A549 (cell line): ENCODE measurements around the gene INO80D. TPM values are rescaled to one million over a fixed set of nuclear protein-coding genes. Genes with fewer than 3 reads are reported as not detected.

Experiments
- ATAC-seq, 2 experiments: fragments of 200-7000 bp in 1 of 2; fragments of >200 bp in 1 of 2; cut with Nextera tagmentation in 1 of 2; cut with Tn5 transposase in 1 of 2; 3 replicates each; pipeline versions ENCODE4 v1.8.0 to v1.9.1; 2018 to 2020; ENCODE audit warnings: mild to moderate bottlenecking in 1 of 2, moderate library complexity in 1 of 2
- CTCF ChIA-PET: fragments of 300-600 bp; sonication (Branson Sonifier 250); formaldehyde crosslinking; extraction: SDS; loops from one replicate; lab custom pipeline; 2021; ENCODE audit warnings: antibody characterized with exemption, inconsistent platforms; lab: Yijun Ruan, JAX
- POLR2A ChIA-PET: fragments of 350-600 bp; formaldehyde crosslinking; extraction: SDS; loops from one replicate; lab custom pipeline; 2021; ENCODE audit warnings: antibody characterized with exemption, inconsistent platforms; lab: Yijun Ruan, JAX
- DNase-seq, 2 experiments: peaks; one replicate each; pipeline versions ENCODE4 v3.0.0 to v3.0.0-alpha.2; 2011 to 2016; ENCODE audit warnings: low read depth in 1 of 2, low spot score in 1 of 2
- FAIRE-seq: peaks from 2 replicates; lab custom pipeline; 2011; peaks lifted over from hg19 to GRCh38; lab: Jason Lieb, UNC
- H3K27ac ChIP-seq, 2 experiments: fragments of >200 bp; sonication (Bioruptor Twin); formaldehyde crosslinking; 3 replicates each; pipeline ENCODE4 v1.5.1; 2016 to 2017
- H3K4me1 ChIP-seq: fragments of >200 bp; sonication (Bioruptor Twin); formaldehyde crosslinking; 3 replicates; pipeline ENCODE4 v1.6.1; 2016
- H3K4me2 ChIP-seq: fragments of >200 bp; sonication (Bioruptor Twin); formaldehyde crosslinking; 3 replicates; pipeline ENCODE4 v1.6.1; 2016
- H3K4me3 ChIP-seq: fragments of >200 bp; sonication (Bioruptor Twin); formaldehyde crosslinking; 3 replicates; pipeline ENCODE4 v1.5.1; 2016
- H3K9me3 ChIP-seq: fragments of >200 bp; sonication (Bioruptor Twin); formaldehyde crosslinking; 3 replicates; pipeline ENCODE4 v1.6.1; 2016
- BHLHE40 ChIP-seq: IDR thresholded peaks from 2 replicates; pipeline ENCODE4 v1.6.1; 2012; ENCODE audit warnings: low read depth, low read length, inconsistent platforms
- CHD2 ChIP-seq: fragments of 150-350 bp; IDR thresholded peaks from 2 replicates; pipeline ENCODE4 v1.6.1; 2014; ENCODE audit warnings: low read length; ENCODE audit not compliant: partially characterized antibody
- CHD4 ChIP-seq: fragments of 200-600 bp; sonication (generic); IDR thresholded peaks from 2 replicates; pipeline ENCODE4 v1.6.1; 2016; ENCODE audit warnings: antibody characterized with exemption, mild to moderate bottlenecking, borderline replicate concordance
- E2F6 ChIP-seq: IDR thresholded peaks from 2 replicates; pipeline ENCODE4 v1.6.1; 2012; ENCODE audit warnings: low read depth, borderline replicate concordance
- FOSL2 ChIP-seq, 2 experiments: fragments of 450-650 bp in 1 of 2; fragments of >200 bp in 1 of 2; sonication (Bioruptor Twin) in 1 of 2; formaldehyde crosslinking; IDR thresholded peaks; 2 replicates each; pipeline versions ENCODE4 v1.5.0 to v1.6.1; 2016 to 2020; ENCODE audit warnings: mild to moderate bottlenecking in 1 of 2, moderate library complexity in 1 of 2
- GATA3 ChIP-seq: IDR thresholded peaks from 2 replicates; pipeline ENCODE4 v1.6.1; 2012; ENCODE audit warnings: borderline replicate concordance
- HEYL ChIP-seq: fragments of 250-450 bp; sonication (Bioruptor Pico); IDR thresholded peaks from 2 replicates; pipeline ENCODE4 v1.8.0; 2021; ENCODE audit warnings: mild to moderate bottlenecking, moderate library complexity
- KDM1A ChIP-seq: fragments of 200-600 bp; sonication (generic); IDR thresholded peaks from 2 replicates; pipeline ENCODE4 v1.6.1; 2016; ENCODE audit warnings: low read depth, mild to moderate bottlenecking
- KDM5A ChIP-seq: fragments of 200-600 bp; sonication (generic); IDR thresholded peaks from 2 replicates; pipeline ENCODE4 v1.6.1; 2016; ENCODE audit warnings: antibody characterized with exemption, mild to moderate bottlenecking
- NFE2L2 ChIP-seq: fragments of 150-350 bp; conservative IDR thresholded peaks from 2 replicates; pipeline ENCODE4 v1.6.1; 2014; ENCODE audit warnings: low read length
- NPAS2 ChIP-seq: fragments of 250-450 bp; sonication (Bioruptor Pico); IDR thresholded peaks from 2 replicates; pipeline ENCODE4 v1.8.0; 2022; ENCODE audit warnings: mild to moderate bottlenecking, moderate library complexity, borderline replicate concordance
- PHF8 ChIP-seq: fragments of 200-600 bp; sonication (generic); IDR thresholded peaks from 2 replicates; pipeline ENCODE4 v1.6.1; 2016; ENCODE audit warnings: low read depth, mild to moderate bottlenecking, antibody characterized with exemption, moderate library complexity, borderline replicate concordance
- POLR2A ChIP-seq: IDR thresholded peaks from 2 replicates; pipeline ENCODE4 v1.6.1; 2012; ENCODE audit warnings: mild to moderate bottlenecking, low read length
- RAD21 ChIP-seq, 2 experiments: fragments of >200 bp in 1 of 2; sonication (Bioruptor Twin) in 1 of 2; formaldehyde crosslinking in 1 of 2; IDR thresholded peaks in 1 of 2; conservative IDR thresholded peaks in 1 of 2; 2 replicates in 1 of 2; 3 replicates in 1 of 2; pipeline ENCODE4 v1.6.1; 2012 to 2018; ENCODE audit warnings: inconsistent platforms in 1 of 2
- RCOR1 ChIP-seq: fragments of 150-350 bp; IDR thresholded peaks from 2 replicates; pipeline ENCODE4 v1.6.1; 2014; ENCODE audit warnings: antibody characterized with exemption, low read length, low read depth
- RNF2 ChIP-seq: fragments of 200-600 bp; sonication (generic); IDR thresholded peaks from 2 replicates; pipeline ENCODE4 v1.6.1; 2016; ENCODE audit warnings: low read depth, mild to moderate bottlenecking, antibody characterized with exemption, moderate library complexity, borderline replicate concordance
- SMC3 ChIP-seq: fragments of >200 bp; sonication (Bioruptor Twin); formaldehyde crosslinking; IDR thresholded peaks from 3 replicates; pipeline ENCODE4 v1.6.1; 2018; ENCODE audit warnings: inconsistent platforms
- SREBF2 ChIP-seq: fragments of 450-650 bp; IDR thresholded peaks from 2 replicates; pipeline ENCODE4 v1.6.1; 2014; ENCODE audit warnings: mild to moderate bottlenecking, moderate library complexity
- TFCP2L1 ChIP-seq: fragments of 250-450 bp; sonication (Bioruptor Pico); IDR thresholded peaks from 2 replicates; pipeline ENCODE4 v1.5.0; 2021; ENCODE audit warnings: mild to moderate bottlenecking
- ZC3H11A ChIP-seq: fragments of 450-650 bp; IDR thresholded peaks from 2 replicates; pipeline ENCODE4 v1.6.1; 2014; ENCODE audit warnings: antibody characterized with exemption, mild to moderate bottlenecking
- ZFP36 ChIP-seq: fragments of 450-650 bp; IDR thresholded peaks from 2 replicates; pipeline ENCODE4 v1.6.1; 2014; ENCODE audit warnings: borderline replicate concordance; ENCODE audit not compliant: partially characterized antibody
- ZNF302 ChIP-seq: fragments of 250-450 bp; sonication (Bioruptor Pico); IDR thresholded peaks from 2 replicates; pipeline ENCODE4 v1.9.0; 2021; ENCODE audit warnings: inconsistent platforms, mild to moderate bottlenecking, moderate library complexity
- ZSCAN20 ChIP-seq: fragments of 250-450 bp; sonication (Bioruptor Pico); IDR thresholded peaks from 2 replicates; pipeline ENCODE4 v1.8.0; 2022; ENCODE audit warnings: mild to moderate bottlenecking, moderate library complexity
- WGBS: methylation state at CpG from one replicate; pipeline ENCODE4 v1.1.6; 2017; ENCODE audit errors: missing lambda C conversion rate; 5-methylcytosine and 5-hydroxymethylcytosine counted together
- polyA plus RNA-seq, 4 experiments: library from polyadenylated mRNA; depleted of rRNA in 3 of 4; stranded (reverse); fragments of >200 nt; fragmentation: RNase III in 1 of 4; extraction: RNeasy Plus Mini Kit Qiagen cat#74134 plus additional on column Dnase treatment in 1 of 4; gene quantifications; 2 replicates in 3 of 4; 3 replicates in 1 of 4; pipeline ENCODE4 v1.2.3, GENCODE V29; 2011 to 2017
- TF ChIP-seq, protein P1 (sequence below): IDR thresholded peaks from 2 replicates; pipeline ENCODE4 v1.6.1; 2012
- TF ChIP-seq, protein P2 (sequence below): IDR thresholded peaks from 2 replicates; pipeline ENCODE4 v1.6.1; 2012

INO80D gene
- polyA plus RNA-seq, 2 of the 4 experiments (the other 2 are of a cell fraction), result 1.4 to 5.0 TPM

- WGBS, result 94% methylated on average over 1 of the region's 1 CpG
- FAIRE-seq (no peak), DNase-seq (no peak), ATAC-seq (no peak)
- ChIA-PET POLR2A (interaction anchor here (1.4 kb wide), 1 partner anchor 14 kb away, joined by 3 read pairs; the partner anchor contains the start of gene INO80D), CTCF (interaction anchor here (0.9 to 1.0 kb wide), 2 partner anchors 12 to 55 kb away, joined by 3 read pairs; no protein-coding TSS in a partner anchor)
- Histone ChIP-seq H3K27ac (no peak overlapping the region), H3K4me3 (no peak overlapping the region), H3K4me1 (no peaks in the 10 kb centered on the region), H3K4me2 (no peak overlapping the region), H3K9me3 (no peaks in the 10 kb centered on the region)
- no peak for TF ChIP-seq CHD2
- no peak for TF ChIP-seq SMC3
- TF ChIP-seq, protein P1, sequence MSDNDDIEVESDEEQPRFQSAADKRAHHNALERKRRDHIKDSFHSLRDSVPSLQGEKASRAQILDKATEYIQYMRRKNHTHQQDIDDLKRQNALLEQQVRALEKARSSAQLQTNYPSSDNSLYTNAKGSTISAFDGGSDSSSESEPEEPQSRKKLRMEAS, result no peak
- TF ChIP-seq POLR2A, result no peak
- no peak for TF ChIP-seq BHLHE40
- TF ChIP-seq ZSCAN20 (CRISPR knock-in tag), result no peak
- TF ChIP-seq KDM5A, result no peak
Measured at GRCh38 chr2:206071807-206072206, 14.2 kb downstream of the INO80D start.

- no peak for DNase-seq
- ATAC-seq, result no peak
- no peak overlapping the region for H3K4me3 ChIP-seq
- FAIRE-seq, result no peak
- CTCF ChIA-PET, result no interaction called here
- no peak overlapping the region for H3K4me2 ChIP-seq
- TF ChIP-seq CHD4 (no peak), KDM1A (no peak), NFE2L2 (no peak), RAD21 (conservative IDR thresholded peaks at IDR 0.05 in 1 of 2, IDR thresholded peaks at IDR 0.05 in 1 of 2) (no peak), ZC3H11A (no peak), KDM5A (no peak), FOSL2 (IDR thresholded peaks at IDR 0.05) (no peak), FOSL2 (CRISPR knock-in tag; IDR thresholded peaks at IDR 0.05) (no peak), SMC3 (no peak), PHF8 (no peak), ZFP36 (no peak), RCOR1 (no peak), ZSCAN20 (CRISPR knock-in tag) (no peak), SREBF2 (no peak), ZNF302 (CRISPR knock-in tag) (no peak), GATA3 (no peak), E2F6 (no peak)
- TF ChIP-seq, all 56 proteins: peak for 0
- WGBS, result 78% methylated on average over 2 of the region's 2 CpGs
- POLR2A ChIA-PET, result no interaction called here
- no peaks in the 10 kb centered on the region for H3K4me1 ChIP-seq
- no peak overlapping the region for H3K27ac ChIP-seq
- H3K9me3 ChIP-seq, result no peaks in the 10 kb centered on the region
Measured at GRCh38 chr2:206069417-206069816, 16.6 kb downstream of the INO80D start.

- WGBS, result 100% methylated on average over 1 of the region's 1 CpG
- Histone ChIP-seq H3K27ac (no peak overlapping the region), H3K9me3 (no peaks in the 10 kb centered on the region), H3K4me3 (no peak overlapping the region), H3K4me1 (no peaks in the 10 kb centered on the region), H3K4me2 (no peak overlapping the region)
- ATAC-seq (no peak), DNase-seq (no peak), FAIRE-seq (no peak)
- ChIA-PET POLR2A (no interaction called here), CTCF (interaction anchor here (0.7 kb wide), 1 partner anchor 18 kb away, joined by 3 read pairs; the partner anchor contains the start of gene INO80D)
- TF ChIP-seq NPAS2 (CRISPR knock-in tag) (no peak), RNF2 (no peak), TFCP2L1 (CRISPR knock-in tag) (no peak), HEYL (CRISPR knock-in tag) (no peak)
- TF ChIP-seq, protein P2, sequence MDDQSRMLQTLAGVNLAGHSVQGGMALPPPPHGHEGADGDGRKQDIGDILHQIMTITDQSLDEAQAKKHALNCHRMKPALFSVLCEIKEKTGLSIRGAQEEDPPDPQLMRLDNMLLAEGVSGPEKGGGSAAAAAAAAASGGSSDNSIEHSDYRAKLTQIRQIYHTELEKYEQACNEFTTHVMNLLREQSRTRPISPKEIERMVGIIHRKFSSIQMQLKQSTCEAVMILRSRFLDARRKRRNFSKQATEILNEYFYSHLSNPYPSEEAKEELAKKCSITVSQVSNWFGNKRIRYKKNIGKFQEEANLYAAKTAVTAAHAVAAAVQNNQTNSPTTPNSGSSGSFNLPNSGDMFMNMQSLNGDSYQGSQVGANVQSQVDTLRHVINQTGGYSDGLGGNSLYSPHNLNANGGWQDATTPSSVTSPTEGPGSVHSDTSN, result no peak
Measured at GRCh38 chr2:206068207-206068606, 17.8 kb downstream of the INO80D start.
